Brain microvascular endothelial cell (primary cell): ENCODE results near the gene ABCG5.

Experiments used
- DNase-seq: peaks from one replicate; pipeline ENCODE4 v3.0.0-alpha.2; 2020
- H3K27ac ChIP-seq: fragments of 250-450 bp; sonication (Bioruptor Pico); 2 replicates; pipeline ENCODE4 v1.5.1; 2020; ENCODE audit warnings: mild to moderate bottlenecking, moderate library complexity
- H3K27me3 ChIP-seq: fragments of 250-450 bp; sonication (Bioruptor Pico); replicated peaks from 2 replicates; pipeline ENCODE4 v1.5.1; 2020; ENCODE audit warnings: mild to moderate bottlenecking
- H3K36me3 ChIP-seq: fragments of 250-450 bp; sonication (Bioruptor Pico); replicated peaks from 2 replicates; pipeline ENCODE4 v1.5.1; 2020; ENCODE audit warnings: mild to moderate bottlenecking
- H3K4me3 ChIP-seq: 2 replicates; pipeline ENCODE4 v1.5.1; 2011; ENCODE audit warnings: low read depth, mild to moderate bottlenecking, control low read depth, low read length, moderate library complexity
- CTCF ChIP-seq: IDR thresholded peaks from 2 replicates; pipeline ENCODE4 v1.5.1; 2011; ENCODE audit warnings: low read depth, mild to moderate bottlenecking, moderate library complexity, low read length, control low read depth, inconsistent platforms; ENCODE audit errors: missing control alignments
- in situ Hi-C: cut with HindIII; loops from 2 replicates; pipeline ENCODE4 v1.10.0; 2017; ENCODE audit warnings: low sequenced_read_pairs, low pct_ligation_motif_present

ABCG5 gene

GRCh38 chr2:43872151-43872550 lies 33.5 kb upstream of the ABCG5 start:
- DNase-seq, result no peak
- no peaks in the 10 kb centered on the region for H3K36me3 ChIP-seq
- no peak for TF ChIP-seq CTCF
- H3K27me3 ChIP-seq, result peaks cover 17% of the 10 kb centered on the region
- no peak overlapping the region for H3K4me3 ChIP-seq
- in situ Hi-C loops, result no loop called here
- no peak overlapping the region for H3K27ac ChIP-seq

- H3K4me3 ChIP-seq, result no peak overlapping the region
- H3K27ac ChIP-seq, result no peak overlapping the region
- DNase-seq, result no peak
- no peaks in the 10 kb centered on the region for H3K36me3 ChIP-seq
- in situ Hi-C loops, result no loop called here
- TF ChIP-seq CTCF, result no peak
- peaks cover 25% of the 10 kb centered on the region for H3K27me3 ChIP-seq
Observed at GRCh38 chr2:43855292-43855691, 16.7 kb upstream of the ABCG5 start.

- no peak for TF ChIP-seq CTCF
- Histone ChIP-seq H3K36me3 (no peaks in the 10 kb centered on the region), H3K4me3 (no peak overlapping the region), H3K27me3 (peaks cover 25% of the 10 kb centered on the region), H3K27ac (no peak overlapping the region)
- no peak for DNase-seq
- in situ Hi-C loops, result no loop called here
Observed at GRCh38 chr2:43854671-43855070, 16.0 kb upstream of the ABCG5 start.

- no peak for DNase-seq
- Histone ChIP-seq H3K36me3 (no peaks in the 10 kb centered on the region), H3K4me3 (no peak overlapping the region), H3K27me3 (peaks cover 25% of the 10 kb centered on the region), H3K27ac (no peak overlapping the region)
- in situ Hi-C loops, result no loop called here
- no peak for TF ChIP-seq CTCF
Observed at GRCh38 chr2:43853141-43854081, 14.8 kb upstream of the ABCG5 start.

- H3K4me3 ChIP-seq, result no peak overlapping the region
- TF ChIP-seq CTCF, result no peak
- DNase-seq, result no peak
- peaks cover 19% of the 10 kb centered on the region for H3K27me3 ChIP-seq
- in situ Hi-C loops, result no loop called here
- H3K27ac ChIP-seq, result no peak overlapping the region
- H3K36me3 ChIP-seq, result no peaks in the 10 kb centered on the region
Observed at GRCh38 chr2:43852196-43852730, 13.6 kb upstream of the ABCG5 start.
